Spleen (tissue), 11 donors: Measurements from ENCODE around the gene PLEKHG3. TPM values are rescaled to one million over a fixed set of nuclear protein-coding genes. Genes with fewer than 3 reads are reported as not detected.

Source experiments
- DNase-seq: peaks from one replicate; pipeline ENCODE4 v3.0.0-alpha.2; 2020
- H3K27ac ChIP-seq, 8 donors: fragments of 200-600 bp; sonication (generic) in 7 of 8; 1 replicate in 4 of 8; 2 replicates in 4 of 8; pipeline versions ENCODE4 v1.5.0 to v1.8.0; 2016 to 2021; ENCODE audit warnings: inconsistent platforms in 4 of 8, mild to moderate bottlenecking in 4 of 8, moderate library complexity in 1 of 8
- H3K27me3 ChIP-seq, 7 donors: fragments of 200-600 bp; sonication (generic) in 6 of 7; replicated peaks in 1 of 7; 1 replicate in 4 of 7; 2 replicates in 3 of 7; pipeline versions ENCODE4 v1.5.0 to v1.8.0; 2016 to 2021; ENCODE audit warnings: inconsistent platforms in 3 of 7, mild to moderate bottlenecking in 1 of 7
- H3K36me3 ChIP-seq, 6 donors: fragments of 200-600 bp; sonication (generic) in 5 of 6; 1 replicate in 4 of 6; 2 replicates in 2 of 6; pipeline versions ENCODE4 v1.5.0 to v1.8.0; 2016 to 2021; ENCODE audit warnings: inconsistent platforms in 2 of 6
- H3K4me1 ChIP-seq, 6 donors: fragments of 200-600 bp; sonication (generic) in 5 of 6; 1 replicate in 3 of 6; 2 replicates in 3 of 6; pipeline versions ENCODE4 v1.5.0 to v1.8.0; 2016 to 2021; ENCODE audit warnings: inconsistent platforms in 3 of 6
- H3K4me3 ChIP-seq, 8 donors: fragments of 200-600 bp; sonication (generic) in 7 of 8; 1 replicate in 4 of 8; 2 replicates in 4 of 8; pipeline versions ENCODE4 v1.5.0 to v1.8.0; 2016 to 2021; ENCODE audit warnings: inconsistent platforms in 4 of 8, mild to moderate bottlenecking in 4 of 8, moderate library complexity in 2 of 8
- H3K9me3 ChIP-seq, 8 donors: fragments of 200-600 bp; sonication (generic) in 7 of 8; 1 replicate in 4 of 8; 2 replicates in 4 of 8; pipeline versions ENCODE4 v1.5.0 to v1.8.0; 2016 to 2021; ENCODE audit warnings: inconsistent platforms in 4 of 8
- POLR2A ChIP-seq, 3 donors: fragments of 450-650 bp; IDR thresholded peaks; one replicate each; pipeline ENCODE4 v1.5.1; 2017; ENCODE audit warnings: antibody characterized with exemption in 3 of 3, mild to moderate bottlenecking in 1 of 3
- POLR2AphosphoS5 ChIP-seq, 3 donors: sonication (generic); formaldehyde crosslinking; IDR thresholded peaks; one replicate each; pipeline ENCODE4 v1.5.1; 2017; ENCODE audit warnings: antibody characterized with exemption in 3 of 3
- WGBS, 5 donors: extraction: QIAGEN DNeasy Blood & Tissue Kit in 3 of 5; methylation state at CpG; one replicate each; pipeline versions ENCODE4 v1.1.5 to v1.1.7; 2013 to 2018; 5-methylcytosine and 5-hydroxymethylcytosine counted together
- intact Hi-C: fragments of 100-400 bp; cut with DNase I; formaldehyde crosslinking; loops from one replicate; pipeline ENCODE4 v1.15.0; 2023; ENCODE audit warnings: low total_unique reads
- polyA plus RNA-seq, 3 donors: library from polyadenylated mRNA; stranded (reverse); fragments of 200-250 nt; gene quantifications; one replicate each; pipeline ENCODE4 v1.2.1, GENCODE V29; 2013
- total RNA-seq, 7 donors: library from RNA; depleted of rRNA in 3 of 7; stranded (reverse); fragments of >200 nt in 3 of 7; fragmentation: NEBNext Ultra II Directional in 4 of 7; extraction: Animal tissue kit (Norgen Biotek cat#: 25700) in 4 of 7; gene quantifications; one replicate each; pipeline versions ENCODE4 v1.1.0 to v1.2.1, GENCODE V29; 2016 to 2021
- TF ChIP-seq, protein P1 (sequence below), 11 experiments: fragments of 200-600 bp in 7 of 11; fragments of 450-650 bp in 4 of 11; sonication (generic) in 4 of 11; IDR thresholded peaks in 8 of 11; conservative IDR thresholded peaks in 3 of 11; 1 replicate in 7 of 11; 2 replicates in 4 of 11; pipeline versions ENCODE4 v1.4.0 to v1.8.0; 2016 to 2021; ENCODE audit warnings: antibody characterized with exemption in 11 of 11, inconsistent platforms in 4 of 11, mild to moderate bottlenecking in 1 of 11
- donor health status: healthy with polysubstance abuse.
- donor health status: DM: no; HTN: no; CAD: no; lungs with moderate emphysema.
- donor health status: DM: no; HTN: no; CAD: no.
- donor health status: Bipolar disorder and iron deficiency.
- donor health status: healthy.
- donor health status: DM: no; HTN: no; CAD: no.
- donor health status: DM: yes; HTN: yes; CAD: no.

The PLEKHG3 gene
- total and polyA plus RNA-seq, 10 donors, result 4.5 to 77.7 (median 45.4) TPM

DNA sequence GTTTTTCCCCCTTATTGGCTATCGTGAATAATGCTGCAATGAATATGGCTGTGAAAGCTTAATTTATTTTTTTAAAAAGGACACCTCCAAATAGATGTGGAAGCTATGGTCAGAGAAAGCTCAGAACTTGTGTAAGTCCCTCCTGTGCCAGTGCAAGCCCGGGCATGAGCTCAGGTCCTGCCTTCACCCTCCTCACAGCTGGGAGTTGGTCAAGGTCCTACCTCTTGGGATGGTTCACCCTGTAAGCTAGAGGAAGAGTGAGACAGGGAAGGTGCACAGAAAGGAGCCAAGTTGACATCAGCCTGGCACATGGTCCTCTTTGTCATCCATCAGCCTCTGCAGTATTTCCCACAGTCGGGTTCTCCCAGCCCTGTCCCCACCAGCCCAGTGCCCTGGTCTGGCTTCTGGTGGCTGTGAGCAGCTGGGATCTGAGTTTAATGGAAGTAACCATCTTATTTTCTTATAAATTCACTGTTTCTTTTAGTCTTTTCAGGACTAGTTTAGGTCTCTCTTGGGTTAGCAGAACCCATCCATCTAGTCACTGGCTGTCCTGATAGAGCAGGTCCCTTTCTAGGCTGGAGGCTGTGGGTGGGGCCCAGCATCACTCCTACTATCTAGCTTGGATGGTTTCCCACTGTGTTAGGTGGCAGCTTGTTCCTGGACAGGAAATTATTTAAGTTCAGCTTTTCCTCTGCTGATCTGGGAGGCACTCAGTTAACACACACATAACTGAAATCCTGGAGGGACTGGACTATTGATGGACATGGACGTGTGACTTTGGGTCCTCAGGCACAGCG, 11.8 kb upstream of the PLEKHG3 start:
- peaks cover 8 to 60% (median 34%) of the 10 kb centered on the region in 6 donors for H3K4me1 ChIP-seq
- no peaks in the 10 kb centered on the region for H3K9me3 ChIP-seq
- H3K27ac ChIP-seq, result peak overlapping the region in 3 of 8 donors; percentile 11 to 53 (median 13)
- intact Hi-C loops, result no loop called here
- H3K27me3 ChIP-seq, result no peaks in the 10 kb centered on the region
- H3K36me3 ChIP-seq, result no peaks in the 10 kb centered on the region
- peak in 1 of 3 donors; percentile 17 for TF ChIP-seq POLR2AphosphoS5 (IDR thresholded peaks at IDR 0.05)
- TF ChIP-seq, protein P1, sequence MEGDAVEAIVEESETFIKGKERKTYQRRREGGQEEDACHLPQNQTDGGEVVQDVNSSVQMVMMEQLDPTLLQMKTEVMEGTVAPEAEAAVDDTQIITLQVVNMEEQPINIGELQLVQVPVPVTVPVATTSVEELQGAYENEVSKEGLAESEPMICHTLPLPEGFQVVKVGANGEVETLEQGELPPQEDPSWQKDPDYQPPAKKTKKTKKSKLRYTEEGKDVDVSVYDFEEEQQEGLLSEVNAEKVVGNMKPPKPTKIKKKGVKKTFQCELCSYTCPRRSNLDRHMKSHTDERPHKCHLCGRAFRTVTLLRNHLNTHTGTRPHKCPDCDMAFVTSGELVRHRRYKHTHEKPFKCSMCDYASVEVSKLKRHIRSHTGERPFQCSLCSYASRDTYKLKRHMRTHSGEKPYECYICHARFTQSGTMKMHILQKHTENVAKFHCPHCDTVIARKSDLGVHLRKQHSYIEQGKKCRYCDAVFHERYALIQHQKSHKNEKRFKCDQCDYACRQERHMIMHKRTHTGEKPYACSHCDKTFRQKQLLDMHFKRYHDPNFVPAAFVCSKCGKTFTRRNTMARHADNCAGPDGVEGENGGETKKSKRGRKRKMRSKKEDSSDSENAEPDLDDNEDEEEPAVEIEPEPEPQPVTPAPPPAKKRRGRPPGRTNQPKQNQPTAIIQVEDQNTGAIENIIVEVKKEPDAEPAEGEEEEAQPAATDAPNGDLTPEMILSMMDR (IDR thresholded peaks at IDR 0.05 in 8 of 11, conservative IDR thresholded peaks at IDR 0.05 in 3 of 11), result no peak
- DNase-seq, result peak; percentile 45
- H3K4me3 ChIP-seq, result no peak overlapping the region
- WGBS, 5 donors, result 74 to 93% (median 84%) methylated on average over 5 of the region's 5 CpGs

DNA sequence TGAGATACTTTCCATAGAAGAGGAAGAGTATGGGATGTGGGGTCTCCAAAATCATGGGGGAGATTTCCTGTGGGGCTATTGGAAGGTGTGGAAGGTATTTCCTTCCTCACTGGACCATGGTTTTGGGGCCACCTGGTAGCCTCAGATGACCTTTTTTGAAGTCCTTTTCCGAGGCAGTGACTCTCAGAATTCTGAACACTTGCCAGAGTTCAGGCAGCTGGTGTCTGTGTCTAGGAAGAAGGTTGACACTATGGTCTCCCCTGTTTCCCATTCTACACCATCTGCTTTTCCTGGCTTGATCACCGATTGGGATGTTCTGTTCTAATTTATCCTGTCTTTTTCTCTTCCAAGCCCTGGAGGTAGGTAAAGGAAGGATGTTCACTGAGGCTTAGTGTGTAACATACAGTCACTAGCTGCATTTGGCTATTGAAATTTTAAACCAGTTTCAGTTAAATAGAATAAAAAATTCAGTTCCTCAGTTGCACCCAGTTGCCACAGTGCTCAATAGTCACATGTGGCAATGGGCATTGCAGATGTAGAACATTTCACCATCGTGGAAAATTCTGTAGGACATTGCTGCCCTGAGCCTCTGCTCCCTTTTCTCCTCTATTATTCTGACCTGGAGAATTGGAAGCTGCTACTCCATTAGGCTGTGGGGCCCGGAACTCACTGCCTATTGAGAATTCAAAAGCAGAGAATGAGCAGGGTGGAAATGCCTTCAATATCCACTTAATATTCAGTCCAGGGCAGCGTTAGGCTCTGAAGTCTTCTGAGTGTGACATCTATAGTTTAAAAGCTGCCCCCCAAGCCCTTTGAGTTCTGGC, 11.0 kb upstream of the PLEKHG3 start:
- TF ChIP-seq POLR2AphosphoS5 (IDR thresholded peaks at IDR 0.05) (no peak), POLR2A (IDR thresholded peaks at IDR 0.05) (no peak)
- TF ChIP-seq, protein P1 (IDR thresholded peaks at IDR 0.05 in 8 of 11, conservative IDR thresholded peaks at IDR 0.05 in 3 of 11), result no peak
- H3K27me3 ChIP-seq, result no peaks in the 10 kb centered on the region
- H3K4me3 ChIP-seq, result no peak overlapping the region
- DNase-seq, result no peak
- 58 to 77% (median 61%) methylated on average over 5 of the region's 5 CpGs for WGBS, 5 donors
- H3K27ac ChIP-seq, result peak overlapping the region in 2 of 8 donors; percentile 11 to 53
- H3K36me3 ChIP-seq, result no peaks in the 10 kb centered on the region
- peaks cover 8 to 60% (median 31%) of the 10 kb centered on the region in 6 donors for H3K4me1 ChIP-seq
- H3K9me3 ChIP-seq, result no peaks in the 10 kb centered on the region
- intact Hi-C loops, result no loop called here

DNA sequence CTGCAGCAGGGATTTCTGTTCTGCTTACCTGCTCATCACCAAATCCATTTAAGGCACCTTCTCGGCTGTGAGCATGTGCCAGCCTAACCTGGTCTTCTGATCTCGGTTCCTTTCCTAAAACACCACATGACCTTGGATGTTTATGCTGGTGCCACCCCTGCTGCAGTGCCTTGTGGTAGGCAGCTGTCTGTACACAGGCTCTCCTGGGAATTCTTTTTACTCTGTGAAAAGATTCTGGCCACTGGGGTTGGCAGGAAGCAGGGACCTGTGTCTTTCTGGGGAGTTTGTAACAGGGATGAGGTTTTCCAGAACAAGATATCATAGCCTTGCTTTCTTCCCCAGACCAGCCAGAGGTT, 10.4 kb upstream of the PLEKHG3 start:
- intact Hi-C loops, result no loop called here
- DNase-seq, result no peak
- Histone ChIP-seq H3K27me3 (no peaks in the 10 kb centered on the region), H3K4me1 (peaks cover 8 to 60% (median 31%) of the 10 kb centered on the region in 6 donors), H3K36me3 (no peaks in the 10 kb centered on the region), H3K4me3 (no peak overlapping the region), H3K27ac (peak overlapping the region in 1 of 8 donors; percentile 53), H3K9me3 (no peaks in the 10 kb centered on the region)
- TF ChIP-seq POLR2A (IDR thresholded peaks at IDR 0.05), result no peak
- TF ChIP-seq, protein P1 (IDR thresholded peaks at IDR 0.05 in 8 of 11, conservative IDR thresholded peaks at IDR 0.05 in 3 of 11), result no peak
- TF ChIP-seq POLR2AphosphoS5 (IDR thresholded peaks at IDR 0.05), result no peak
- 65 to 79% (median 73%) methylated on average over 2 of the region's 2 CpGs for WGBS, 5 donors

DNA sequence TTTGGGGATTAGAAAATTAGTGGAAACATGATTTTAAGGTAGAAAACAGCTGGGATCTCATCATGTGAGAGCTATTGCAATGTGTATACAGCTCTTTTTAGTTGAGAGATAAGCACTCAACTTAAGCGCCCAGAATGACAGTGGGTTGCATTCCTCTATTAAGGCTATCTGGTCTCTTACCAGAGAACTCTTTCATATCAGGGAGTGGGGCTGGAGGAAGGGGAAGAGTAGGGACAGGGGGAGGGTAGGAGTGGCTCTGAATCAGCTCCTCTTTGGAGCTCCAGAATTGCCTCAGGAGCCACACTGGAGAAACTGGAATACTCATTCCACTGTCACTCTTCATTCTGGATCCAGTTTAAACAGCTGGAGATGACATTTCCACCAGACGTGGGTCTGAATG, 9.2 kb upstream of the PLEKHG3 start:
- 69 to 91% (median 84%) methylated on average over 2 of the region's 2 CpGs for WGBS, 5 donors
- TF ChIP-seq, protein P1 (IDR thresholded peaks at IDR 0.05 in 8 of 11, conservative IDR thresholded peaks at IDR 0.05 in 3 of 11), result no peak
- TF ChIP-seq POLR2AphosphoS5 (IDR thresholded peaks at IDR 0.05), result no peak
- no peak for TF ChIP-seq POLR2A (IDR thresholded peaks at IDR 0.05)
- H3K4me3 ChIP-seq, result no peak overlapping the region

More for the DNA sequence above, 9.2 kb upstream of the PLEKHG3 start:
- peaks cover 8 to 64% (median 35%) of the 10 kb centered on the region in 6 donors for H3K4me1 ChIP-seq
- intact Hi-C loops, result no loop called here
- H3K27me3 ChIP-seq, result no peaks in the 10 kb centered on the region
- no peak for DNase-seq
- no peaks in the 10 kb centered on the region for H3K36me3 ChIP-seq
- no peak overlapping the region for H3K27ac ChIP-seq
- H3K9me3 ChIP-seq, result no peaks in the 10 kb centered on the region
